Activated CD4-positive, alpha-beta memory T cell treated with anti-CD3 and anti-CD28 coated beads for 36 hours (primary cell): Measurements from ENCODE around the gene NUB1. TPM values are rescaled to one million over a fixed set of nuclear protein-coding genes. Genes with fewer than 3 reads are reported as not detected.

ENCODE experiments used
- CTCF ChIA-PET: fragments of 350-600 bp; sonication (Branson Sonifier 250); formaldehyde crosslinking; loops from one replicate; lab custom pipeline; 2021; ENCODE audit warnings: antibody characterized with exemption, inconsistent platforms; lab: Charles Lee
- POLR2A ChIA-PET: fragments of 350-600 bp; sonication (Branson Sonifier 250); formaldehyde crosslinking; loops from one replicate; lab custom pipeline; 2021; ENCODE audit warnings: antibody characterized with exemption; lab: Charles Lee
- DNase-seq: peaks from one replicate; pipeline ENCODE4 v3.0.0-alpha.2; 2020
- H3K27ac Mint-ChIP-seq: one replicate; pipeline ENCODE4 v1.8.0; 2021; ENCODE audit warnings: mixed read lengths
- H3K27me3 Mint-ChIP-seq: one replicate; pipeline ENCODE4 v1.8.0; 2021; ENCODE audit warnings: mixed read lengths
- H3K36me3 Mint-ChIP-seq: one replicate; pipeline ENCODE4 v1.8.0; 2021; ENCODE audit warnings: mixed read lengths
- H3K4me1 Mint-ChIP-seq: one replicate; pipeline ENCODE4 v1.8.0; 2021; ENCODE audit warnings: low read depth, mixed read lengths
- H3K4me3 Mint-ChIP-seq: one replicate; pipeline ENCODE4 v1.8.0; 2021; ENCODE audit warnings: mild to moderate bottlenecking, mixed read lengths
- H3K9me3 Mint-ChIP-seq: one replicate; pipeline ENCODE4 v1.8.0; 2021; ENCODE audit warnings: mixed read lengths
- intact Hi-C: fragments of 100-400 bp; cut with micrococcal nuclease; formaldehyde crosslinking; loops from one replicate; pipeline ENCODE4 v1.15.1; 2023
- total RNA-seq, 2 experiments: library from RNA; stranded (reverse); gene quantifications; one replicate each; pipeline ENCODE4 v1.2.3, GENCODE V29; 2021

The NUB1 gene
- total RNA-seq, 2 experiments from 2014 or later = 48.0 to 48.6 TPM

- H3K9me3 Mint-ChIP-seq = no peaks in the 10 kb centered on the region
- peak within 1 kb of the TSS; percentile 29 for H3K27ac Mint-ChIP-seq
- peaks cover 21% of the 10 kb centered on the region for H3K27me3 Mint-ChIP-seq
These were observed 68.2 kb downstream of the NUB1 start, which contains the start of gene WDR86 for GRCh38 chr7:151409667-151410404. Gene WDR86, minus strand, starts transcription at chr7:151410038. Its CDS starts 449 bp downstream, at chr7:151409589.

GRCh38 chr7:151410405-151411390 lies 69.1 kb downstream of the NUB1 start:
- no peak overlapping the region for H3K4me3 Mint-ChIP-seq
- H3K36me3 Mint-ChIP-seq = no peaks in the 10 kb centered on the region
- CTCF ChIA-PET = interaction anchor here (1.3 to 1.8 kb wide), 5 partner anchors 38 to 42 kb away, joined by 4 to 8 read pairs (median 6); no protein-coding TSS in a partner anchor
- H3K27me3 Mint-ChIP-seq = peaks cover 24% of the 10 kb centered on the region
- no peak overlapping the region for H3K27ac Mint-ChIP-seq
- H3K4me1 Mint-ChIP-seq = peaks cover 36% of the 10 kb centered on the region
- intact Hi-C loops = no loop called here
- H3K9me3 Mint-ChIP-seq = no peaks in the 10 kb centered on the region
- DNase-seq = no peak
- POLR2A ChIA-PET = no interaction called here

More at GRCh38 chr7:151409667-151410404, 68.2 kb downstream of the NUB1 start, which contains the start of gene WDR86:
- ChIA-PET CTCF (interaction anchor here (1.4 to 1.8 kb wide), 2 partner anchors 39 to 42 kb away, joined by 6 to 8 read pairs; no protein-coding TSS in a partner anchor), POLR2A (interaction anchor here (0.5 kb wide), 1 partner anchor 321 kb away, joined by 3 read pairs; no protein-coding TSS in a partner anchor)
- DNase-seq = no peak
- Mint-ChIP-seq H3K4me3 (peak within 1 kb of the TSS; percentile 67), H3K36me3 (no peaks in the 10 kb centered on the region), H3K4me1 (peaks cover 36% of the 10 kb centered on the region)
- intact Hi-C loops = no loop called here

- H3K27ac Mint-ChIP-seq = no peak overlapping the region
- no peaks in the 10 kb centered on the region for H3K36me3 Mint-ChIP-seq
- no peak for DNase-seq
- H3K4me1 Mint-ChIP-seq = peaks cover 36% of the 10 kb centered on the region
- H3K9me3 Mint-ChIP-seq = no peaks in the 10 kb centered on the region
- H3K4me3 Mint-ChIP-seq = no peak overlapping the region
- intact Hi-C loops = no loop called here
- CTCF ChIA-PET = interaction anchor here (1.0 to 1.6 kb wide), 5 partner anchors 37 to 90 kb away, joined by 3 to 6 read pairs (median 4); no protein-coding TSS in a partner anchor
- peaks cover 24% of the 10 kb centered on the region for H3K27me3 Mint-ChIP-seq
- POLR2A ChIA-PET = interaction anchor here (1.0 kb wide), 1 partner anchor 19 kb away, joined by 4 read pairs; no protein-coding TSS in a partner anchor
These were observed 69.9 kb downstream of the NUB1 start for GRCh38 chr7:151411551-151411950.

GRCh38 chr7:151412318-151412717 lies 70.7 kb downstream of the NUB1 start:
- intact Hi-C loops = no loop called here
- Mint-ChIP-seq H3K27ac (no peak overlapping the region), H3K4me3 (no peak overlapping the region), H3K9me3 (no peaks in the 10 kb centered on the region), H3K27me3 (peaks cover 24% of the 10 kb centered on the region), H3K4me1 (peaks cover 36% of the 10 kb centered on the region), H3K36me3 (no peaks in the 10 kb centered on the region)
- DNase-seq = peak; percentile 28
- CTCF ChIA-PET = interaction anchor here (1.0 to 1.6 kb wide), 4 partner anchors 37 to 90 kb away, joined by 3 to 6 read pairs (median 4); no protein-coding TSS in a partner anchor
- POLR2A ChIA-PET = interaction anchor here (1.0 kb wide), 1 partner anchor 18 kb away, joined by 4 read pairs; no protein-coding TSS in a partner anchor

- DNase-seq = no peak
- CTCF ChIA-PET = interaction anchor here (0.8 to 1.6 kb wide), 2 partner anchors 20 to 36 kb away, joined by 3 to 5 read pairs; no protein-coding TSS in a partner anchor
- Mint-ChIP-seq H3K9me3 (peaks cover 2% of the 10 kb centered on the region), H3K27ac (no peak overlapping the region), H3K36me3 (peaks cover 1% of the 10 kb centered on the region), H3K4me3 (no peak overlapping the region), H3K27me3 (peaks cover 24% of the 10 kb centered on the region), H3K4me1 (peaks cover 36% of the 10 kb centered on the region)
- POLR2A ChIA-PET = no interaction called here
- intact Hi-C loops = no loop called here
These were observed 71.6 kb downstream of the NUB1 start for GRCh38 chr7:151413241-151413640.

GRCh38 chr7:151415375-151416105 lies 73.9 kb downstream of the NUB1 start:
- peaks cover 1% of the 10 kb centered on the region for H3K36me3 Mint-ChIP-seq
- no peak for DNase-seq
- H3K27ac Mint-ChIP-seq = no peak overlapping the region
- ChIA-PET POLR2A (no interaction called here), CTCF (interaction anchor here (0.7 to 1.8 kb wide), 3 partner anchors 34 to 64 kb away, joined by 3 to 6 read pairs (median 3); no protein-coding TSS in a partner anchor)
- intact Hi-C loops = loop anchor here (2.0 kb wide), 1 partner anchor 33 kb away; no protein-coding TSS in a partner anchor
- H3K4me3 Mint-ChIP-seq = no peak overlapping the region
- peaks cover 13% of the 10 kb centered on the region for H3K9me3 Mint-ChIP-seq
- H3K27me3 Mint-ChIP-seq = peaks cover 16% of the 10 kb centered on the region
- H3K4me1 Mint-ChIP-seq = peaks cover 26% of the 10 kb centered on the region

- peaks cover 13% of the 10 kb centered on the region for H3K9me3 Mint-ChIP-seq
- H3K27me3 Mint-ChIP-seq = peaks cover 9% of the 10 kb centered on the region
- POLR2A ChIA-PET = no interaction called here
- no peak overlapping the region for H3K4me3 Mint-ChIP-seq
- DNase-seq = no peak
- intact Hi-C loops = no loop called here
- H3K4me1 Mint-ChIP-seq = peaks cover 24% of the 10 kb centered on the region
- CTCF ChIA-PET = interaction anchor here (0.9 to 1.8 kb wide), 3 partner anchors 32 to 48 kb away, joined by 3 to 6 read pairs (median 4); no protein-coding TSS in a partner anchor
- H3K36me3 Mint-ChIP-seq = peaks cover 1% of the 10 kb centered on the region
- no peak overlapping the region for H3K27ac Mint-ChIP-seq
These were observed 74.7 kb downstream of the NUB1 start for GRCh38 chr7:151416112-151416940.

- intact Hi-C loops = no loop called here
- peaks cover 18% of the 10 kb centered on the region for H3K9me3 Mint-ChIP-seq
- H3K36me3 Mint-ChIP-seq = peaks cover 1% of the 10 kb centered on the region
- no peak overlapping the region for H3K27ac Mint-ChIP-seq
- DNase-seq = no peak
- ChIA-PET POLR2A (no interaction called here), CTCF (interaction anchor here (1.4 to 1.8 kb wide), 2 partner anchors 31 to 48 kb away, joined by 4 to 6 read pairs; no protein-coding TSS in a partner anchor)
- H3K4me1 Mint-ChIP-seq = peaks cover 24% of the 10 kb centered on the region
- H3K27me3 Mint-ChIP-seq = peaks cover 7% of the 10 kb centered on the region
- no peak overlapping the region for H3K4me3 Mint-ChIP-seq
These were observed 75.3 kb downstream of the NUB1 start for GRCh38 chr7:151416941-151417315.

- ChIA-PET POLR2A (no interaction called here), CTCF (interaction anchor here (1.5 kb wide), 1 partner anchor 28 kb away, joined by 5 read pairs; no protein-coding TSS in a partner anchor)
- no peaks in the 10 kb centered on the region for H3K4me1 Mint-ChIP-seq
- H3K27ac Mint-ChIP-seq = no peak overlapping the region
- H3K9me3 Mint-ChIP-seq = peaks cover 27% of the 10 kb centered on the region
- no peak for DNase-seq
- no peak overlapping the region for H3K4me3 Mint-ChIP-seq
- intact Hi-C loops = no loop called here
- H3K36me3 Mint-ChIP-seq = peaks cover 1% of the 10 kb centered on the region
- H3K27me3 Mint-ChIP-seq = peaks cover 3% of the 10 kb centered on the region
These were observed 78.5 kb downstream of the NUB1 start for GRCh38 chr7:151420144-151420543.

GRCh38 chr7:151422212-151422611 lies 80.6 kb downstream of the NUB1 start:
- Mint-ChIP-seq H3K27ac (no peak overlapping the region), H3K36me3 (peaks cover 1% of the 10 kb centered on the region)
- intact Hi-C loops = no loop called here

More at GRCh38 chr7:151422212-151422611, 80.6 kb downstream of the NUB1 start:
- ChIA-PET POLR2A (no interaction called here), CTCF (interaction anchor here (1.7 kb wide), 1 partner anchor 26 kb away, joined by 7 read pairs; no protein-coding TSS in a partner anchor)
- no peak overlapping the region for H3K4me3 Mint-ChIP-seq
- peaks cover 27% of the 10 kb centered on the region for H3K9me3 Mint-ChIP-seq
- no peak for DNase-seq
- no peaks in the 10 kb centered on the region for H3K4me1 Mint-ChIP-seq
- H3K27me3 Mint-ChIP-seq = no peaks in the 10 kb centered on the region
